ENCODE data around the gene COMP.

DNA sequence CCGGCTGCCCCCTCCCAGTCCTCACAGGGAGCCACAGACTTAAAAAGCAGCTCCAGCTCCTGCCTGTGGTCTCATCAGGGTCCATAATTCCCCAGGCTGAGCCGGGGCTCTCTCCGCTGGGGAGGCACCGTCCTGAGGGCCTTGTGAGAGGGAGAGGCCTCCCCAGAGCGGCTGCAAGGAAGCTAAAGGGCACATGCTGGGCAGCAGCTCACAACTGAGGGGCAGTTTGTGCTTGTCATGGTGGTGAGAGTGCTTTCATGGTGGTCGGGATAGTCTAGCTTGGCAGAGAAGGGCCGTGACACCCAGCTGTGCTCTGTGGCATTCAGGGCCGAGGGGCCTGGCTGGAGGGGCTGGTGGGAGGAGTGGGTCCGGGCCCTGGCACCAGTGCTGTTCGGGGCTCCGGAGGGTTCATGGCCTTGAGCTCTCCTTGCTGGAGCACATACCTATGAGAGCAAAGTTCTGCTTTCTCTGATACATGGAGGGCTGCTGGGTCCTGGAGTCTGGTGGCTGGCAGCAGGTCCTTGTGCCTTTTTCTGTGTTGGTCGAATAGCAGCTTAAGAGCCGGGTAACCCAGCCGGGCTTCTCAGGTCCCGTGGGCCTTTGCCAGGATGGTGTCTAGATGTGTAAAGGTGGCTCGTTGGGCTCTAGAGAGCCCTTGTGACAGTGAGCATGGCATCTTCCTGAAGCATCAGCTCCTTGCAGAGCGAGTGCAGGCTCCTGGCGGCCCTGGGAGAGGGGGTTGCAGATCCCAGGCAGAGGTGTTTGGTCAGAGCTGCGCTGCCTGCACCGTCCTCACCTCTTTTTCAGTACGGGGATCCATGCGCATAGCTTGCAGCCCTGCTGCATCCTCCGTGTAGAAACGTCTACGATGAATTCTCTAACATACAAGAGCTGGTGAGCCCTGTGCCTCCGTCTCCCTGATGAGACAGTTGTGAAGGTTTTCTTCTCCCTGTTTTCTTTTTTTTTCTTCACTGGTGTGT is 49.5 kb upstream of the COMP start:
- no peak for TF ChIP-seq CTCF (IDR thresholded peaks at IDR 0.05)
- no peak for TF ChIP-seq POLR2A (IDR thresholded peaks at IDR 0.05)

All from Peyer's patch (tissue), 4 donors.